Upper lobe of right lung (tissue), 1 donor: ENCODE results near the gene RXFP4. TPM values are rescaled to one million over a fixed set of nuclear protein-coding genes. Genes with fewer than 3 reads are reported as not detected.

Source experiments
- ATAC-seq: fragments of 200-7000 bp; cut with Tn5 transposase; one replicate; pipeline ENCODE4 v1.9.1; 2020; ENCODE audit warnings: mild to moderate bottlenecking, moderate library complexity
- DNase-seq: peaks from one replicate; pipeline ENCODE4 v3.0.0-alpha.2; 2020
- H3K27ac ChIP-seq: fragments of 200-600 bp; one replicate; pipeline ENCODE4 v1.8.0; 2022
- H3K27me3 ChIP-seq: fragments of 200-600 bp; one replicate; pipeline ENCODE4 v1.8.0; 2022; ENCODE audit warnings: mild to moderate bottlenecking
- H3K36me3 ChIP-seq: fragments of 200-600 bp; one replicate; pipeline ENCODE4 v1.8.0; 2022
- H3K4me1 ChIP-seq: fragments of 200-600 bp; one replicate; pipeline ENCODE4 v1.8.0; 2022
- H3K4me3 ChIP-seq: fragments of 200-600 bp; one replicate; pipeline ENCODE4 v1.8.0; 2022; ENCODE audit warnings: mild to moderate bottlenecking
- H3K9me3 ChIP-seq: fragments of 200-600 bp; one replicate; pipeline ENCODE4 v1.8.0; 2022
- intact Hi-C: fragments of 100-400 bp; cut with DNase I; formaldehyde crosslinking; loops from one replicate; pipeline ENCODE4 v1.11.0; 2022
- microRNA-seq: library from miRNA; unstranded; fragments of <30 nt; microRNA quantifications from one replicate; pipeline ENCODE4 v1.2.0, GENCODE V29; 2020; ENCODE audit warnings: borderline microRNAs expressed
- total RNA-seq: library from RNA; stranded (reverse); fragmentation: NEBNext Ultra II Directional; extraction: Animal tissue kit (Norgen Biotek cat#: 25700); gene quantifications from one replicate; pipeline ENCODE4 v1.2.1, GENCODE V29; 2021
- TF ChIP-seq, protein P1 (sequence below): fragments of 200-600 bp; IDR thresholded peaks from one replicate; pipeline ENCODE4 v1.8.0; 2022; ENCODE audit warnings: antibody characterized with exemption
- donor health status: DM: no; HTN: yes; CAD: no; lungs with severe emphysema.

Gene RXFP4
- total RNA-seq, 1 donor from 2014 or later, result not detected

DNA sequence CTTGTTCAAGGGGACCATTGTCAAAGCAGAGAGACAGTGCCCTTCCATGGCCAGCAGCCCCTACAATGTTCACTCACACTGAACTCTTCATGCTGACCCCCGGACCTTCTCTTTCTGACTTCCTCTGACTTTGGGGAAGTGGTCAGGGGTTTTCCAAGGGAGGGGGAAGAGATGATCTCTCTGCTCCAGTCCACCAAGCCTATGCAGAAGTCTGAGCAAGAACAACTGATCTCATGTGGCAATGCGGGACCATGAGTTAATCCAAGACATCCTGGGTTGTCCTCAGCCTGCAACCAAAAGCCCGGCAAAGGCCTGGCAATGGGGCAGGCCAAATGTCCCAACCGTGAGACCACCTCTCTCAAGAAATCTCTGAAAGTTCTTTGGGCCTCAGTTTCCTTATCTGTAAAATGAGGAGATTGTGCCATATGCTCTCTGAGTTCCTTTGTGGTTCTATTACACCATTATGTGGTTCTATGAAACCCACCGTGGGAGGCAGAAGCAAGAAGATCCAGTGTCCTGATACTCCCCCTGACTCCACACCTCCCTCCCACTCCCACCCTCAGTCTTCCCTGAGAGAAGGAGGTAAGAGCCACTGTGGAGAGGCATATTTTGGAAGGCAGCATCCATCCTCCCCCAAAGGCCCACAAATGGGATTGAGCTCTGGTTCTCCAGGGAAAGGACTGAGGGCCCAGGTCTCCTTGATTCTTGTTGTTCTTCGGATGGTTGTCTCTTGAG, 48.7 kb downstream of the RXFP4 start:
- H3K9me3 ChIP-seq, result no peaks in the 10 kb centered on the region
- H3K27ac ChIP-seq, result peak overlapping the region; percentile 47
- ATAC-seq (peak; percentile 66), DNase-seq (no peak)
- H3K4me1 ChIP-seq, result peaks cover 24% of the 10 kb centered on the region
- H3K36me3 ChIP-seq, result no peaks in the 10 kb centered on the region
- intact Hi-C loops, result no loop called here
- TF ChIP-seq, protein P1, sequence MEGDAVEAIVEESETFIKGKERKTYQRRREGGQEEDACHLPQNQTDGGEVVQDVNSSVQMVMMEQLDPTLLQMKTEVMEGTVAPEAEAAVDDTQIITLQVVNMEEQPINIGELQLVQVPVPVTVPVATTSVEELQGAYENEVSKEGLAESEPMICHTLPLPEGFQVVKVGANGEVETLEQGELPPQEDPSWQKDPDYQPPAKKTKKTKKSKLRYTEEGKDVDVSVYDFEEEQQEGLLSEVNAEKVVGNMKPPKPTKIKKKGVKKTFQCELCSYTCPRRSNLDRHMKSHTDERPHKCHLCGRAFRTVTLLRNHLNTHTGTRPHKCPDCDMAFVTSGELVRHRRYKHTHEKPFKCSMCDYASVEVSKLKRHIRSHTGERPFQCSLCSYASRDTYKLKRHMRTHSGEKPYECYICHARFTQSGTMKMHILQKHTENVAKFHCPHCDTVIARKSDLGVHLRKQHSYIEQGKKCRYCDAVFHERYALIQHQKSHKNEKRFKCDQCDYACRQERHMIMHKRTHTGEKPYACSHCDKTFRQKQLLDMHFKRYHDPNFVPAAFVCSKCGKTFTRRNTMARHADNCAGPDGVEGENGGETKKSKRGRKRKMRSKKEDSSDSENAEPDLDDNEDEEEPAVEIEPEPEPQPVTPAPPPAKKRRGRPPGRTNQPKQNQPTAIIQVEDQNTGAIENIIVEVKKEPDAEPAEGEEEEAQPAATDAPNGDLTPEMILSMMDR, result no peak
- no peak overlapping the region for H3K4me3 ChIP-seq
- H3K27me3 ChIP-seq, result no peaks in the 10 kb centered on the region

Small RNAs within 50 kb of the gene (microRNA-seq; reads per million reads assigned to microRNA genes)
- gene MIR6738, result not detected

Other genes starting within 250 kb of the RXFP4 start
- gene GON4L, start 84.4 kb upstream of the RXFP4 start, total RNA-seq, result 49.5 TPM
- 8.9 TPM for gene SYT11, start 82.1 kb upstream of the RXFP4 start, total RNA-seq
- 49.9 TPM for gene RIT1, start 30.3 kb upstream of the RXFP4 start, total RNA-seq
- gene KHDC4, start 7.2 kb upstream of the RXFP4 start, total RNA-seq, result 40.1 TPM
- 220 TPM for gene ARHGEF2, start 36.9 kb downstream of the RXFP4 start, total RNA-seq
- gene SSR2, start 79.3 kb downstream of the RXFP4 start, total RNA-seq, result 231 TPM
- 37.0 TPM for gene UBQLN4, start 112.2 kb downstream of the RXFP4 start, total RNA-seq
- gene LAMTOR2, start 113.1 kb downstream of the RXFP4 start, total RNA-seq, result 49.7 TPM
- 62.0 TPM for gene RAB25, start 119.5 kb downstream of the RXFP4 start, total RNA-seq
- gene MEX3A, start 140.8 kb downstream of the RXFP4 start, total RNA-seq, result 0.52 TPM
- gene LMNA, start 173.1 kb downstream of the RXFP4 start, total RNA-seq, result 235 TPM
- 30.7 TPM for gene SEMA4A, start 211.9 kb downstream of the RXFP4 start, total RNA-seq